Esophagus muscularis mucosa (tissue), 4 donors: Measurements from ENCODE around the gene ST8SIA4. TPM values are rescaled to one million over a fixed set of nuclear protein-coding genes. Genes with fewer than 3 reads are reported as not detected.

Experiments used
- DNase-seq: peaks from one replicate; pipeline ENCODE4 v3.0.0-alpha.2; 2017; ENCODE audit errors: extremely low spot score
- H3K27ac ChIP-seq, 4 donors: fragments of 200-600 bp; sonication (generic); replicated peaks in 1 of 4; 1 replicate in 3 of 4; 2 replicates in 1 of 4; pipeline ENCODE4 v1.5.1; 2016 to 2019; ENCODE audit warnings: mild to moderate bottlenecking in 1 of 4
- H3K27me3 ChIP-seq, 4 donors: fragments of 200-600 bp; sonication (generic); one replicate each; pipeline versions ENCODE4 v1.5.1 to v1.6.0; 2016 to 2019
- H3K36me3 ChIP-seq, 4 donors: fragments of 200-600 bp; sonication (generic); one replicate each; pipeline ENCODE4 v1.5.1; 2016 to 2019
- H3K4me1 ChIP-seq, 4 donors: fragments of 200-600 bp; sonication (generic); one replicate each; pipeline ENCODE4 v1.5.1; 2016 to 2019
- H3K4me3 ChIP-seq, 4 donors: fragments of 200-600 bp; sonication (generic); 1 replicate in 2 of 4; 2 replicates in 2 of 4; pipeline ENCODE4 v1.5.1; 2016 to 2019; ENCODE audit warnings: mild to moderate bottlenecking in 4 of 4, moderate library complexity in 1 of 4
- H3K9me3 ChIP-seq, 4 donors: fragments of 200-600 bp; sonication (generic); 1 replicate in 3 of 4; 2 replicates in 1 of 4; pipeline ENCODE4 v1.5.1; 2016 to 2019
- CTCF ChIP-seq, 3 experiments: fragments of 200-600 bp in 2 of 3; fragments of 450-650 bp in 1 of 3; sonication (generic) in 2 of 3; IDR thresholded peaks; one replicate each; pipeline ENCODE4 v1.5.1; 2017 to 2019; ENCODE audit warnings: antibody characterized with exemption in 3 of 3, mild to moderate bottlenecking in 2 of 3, moderate library complexity in 1 of 3
- EP300 ChIP-seq: sonication (generic); formaldehyde crosslinking; IDR thresholded peaks from one replicate; pipeline ENCODE4 v1.6.1; 2017; ENCODE audit warnings: antibody characterized with exemption
- POLR2A ChIP-seq: fragments of 450-650 bp; IDR thresholded peaks from one replicate; pipeline ENCODE4 v1.6.1; 2017; ENCODE audit warnings: antibody characterized with exemption, moderate library complexity, mild to moderate bottlenecking, low read depth
- POLR2AphosphoS5 ChIP-seq, 2 donors: sonication (generic); formaldehyde crosslinking; IDR thresholded peaks; one replicate each; pipeline ENCODE4 v1.6.1; 2017; ENCODE audit warnings: antibody characterized with exemption in 2 of 2
- WGBS: methylation state at CpG from one replicate; pipeline ENCODE4 v1.1.5; 2018; 5-methylcytosine and 5-hydroxymethylcytosine counted together
- intact Hi-C: fragments of 100-400 bp; cut with DNase I; formaldehyde crosslinking; loops from one replicate; pipeline ENCODE4 v1.15.1; 2023
- total RNA-seq, 4 donors: library from RNA; depleted of rRNA; stranded (reverse); fragments of >200 nt; gene quantifications; one replicate each; pipeline versions ENCODE4 v1.1.0 to v1.2.1, GENCODE V29; 2016

Gene ST8SIA4
- total RNA-seq, 4 donors from 2014 or later = 1.5 to 3.3 (median 2.5) TPM

- intact Hi-C loops = no loop called here
- Histone ChIP-seq H3K27ac (no peak overlapping the region), H3K36me3 (no peaks in the 10 kb centered on the region), H3K27me3 (no peaks in the 10 kb centered on the region), H3K4me3 (no peak overlapping the region), H3K9me3 (peaks cover 0 to 2% (median 0%) of the 10 kb centered on the region in 4 donors), H3K4me1 (peaks cover 0 to 5% (median 1%) of the 10 kb centered on the region in 4 donors)
- 92% methylated on average over 2 of the region's 2 CpGs for WGBS
- TF ChIP-seq CTCF (IDR thresholded peaks at IDR 0.05) (no peak), POLR2A (no peak), EP300 (no peak), POLR2AphosphoS5 (IDR thresholded peaks at IDR 0.05) (no peak)
- no peak for DNase-seq
These were observed 103.9 kb downstream of the ST8SIA4 start for GRCh38 chr5:100799166-100799565.

GRCh38 chr5:100797861-100798260 lies 105.2 kb downstream of the ST8SIA4 start:
- no peak for DNase-seq
- 72% methylated on average over 2 of the region's 2 CpGs for WGBS
- no peak overlapping the region for H3K27ac ChIP-seq
- TF ChIP-seq POLR2AphosphoS5 (IDR thresholded peaks at IDR 0.05) = no peak
- TF ChIP-seq CTCF (IDR thresholded peaks at IDR 0.05) = no peak
- no peak for TF ChIP-seq EP300
- no peak for TF ChIP-seq POLR2A
- H3K27me3 ChIP-seq = no peaks in the 10 kb centered on the region
- no peaks in the 10 kb centered on the region for H3K36me3 ChIP-seq
- H3K4me1 ChIP-seq = no peaks in the 10 kb centered on the region
- H3K4me3 ChIP-seq = no peak overlapping the region
- intact Hi-C loops = no loop called here
- H3K9me3 ChIP-seq = peaks cover 0 to 5% (median 0%) of the 10 kb centered on the region in 4 donors

GRCh38 chr5:100796851-100797250 lies 106.2 kb downstream of the ST8SIA4 start:
- Histone ChIP-seq H3K9me3 (peaks cover 0 to 5% (median 0%) of the 10 kb centered on the region in 4 donors), H3K27me3 (no peaks in the 10 kb centered on the region), H3K4me3 (no peak overlapping the region), H3K36me3 (no peaks in the 10 kb centered on the region), H3K4me1 (no peaks in the 10 kb centered on the region), H3K27ac (no peak overlapping the region)
- intact Hi-C loops = no loop called here
- no peak for TF ChIP-seq CTCF (IDR thresholded peaks at IDR 0.05)
- no peak for TF ChIP-seq EP300
- TF ChIP-seq POLR2AphosphoS5 (IDR thresholded peaks at IDR 0.05) = no peak
- no peak for TF ChIP-seq POLR2A
- WGBS = 79% methylated on average over 3 of the region's 3 CpGs
- DNase-seq = no peak

- TF ChIP-seq EP300 (no peak), CTCF (IDR thresholded peaks at IDR 0.05) (no peak), POLR2A (no peak), POLR2AphosphoS5 (IDR thresholded peaks at IDR 0.05) (no peak)
- Histone ChIP-seq H3K27me3 (no peaks in the 10 kb centered on the region), H3K27ac (no peak overlapping the region), H3K36me3 (no peaks in the 10 kb centered on the region), H3K9me3 (peaks cover 0 to 5% (median 0%) of the 10 kb centered on the region in 4 donors), H3K4me1 (no peaks in the 10 kb centered on the region), H3K4me3 (no peak overlapping the region)
- intact Hi-C loops = no loop called here
- WGBS = 96% methylated on average over 4 of the region's 4 CpGs
- DNase-seq = no peak
These were observed 108.2 kb downstream of the ST8SIA4 start for GRCh38 chr5:100794844-100795243.

- no peaks in the 10 kb centered on the region for H3K36me3 ChIP-seq
- H3K9me3 ChIP-seq = peaks cover 0 to 5% (median 0%) of the 10 kb centered on the region in 4 donors
- H3K27me3 ChIP-seq = no peaks in the 10 kb centered on the region
- no peak overlapping the region for H3K27ac ChIP-seq
- no peak overlapping the region for H3K4me3 ChIP-seq
- H3K4me1 ChIP-seq = no peaks in the 10 kb centered on the region
- WGBS = 90% methylated on average over 2 of the region's 3 CpGs
- no peak for TF ChIP-seq POLR2A
- no peak for TF ChIP-seq EP300
- TF ChIP-seq POLR2AphosphoS5 (IDR thresholded peaks at IDR 0.05) = no peak
- TF ChIP-seq CTCF (IDR thresholded peaks at IDR 0.05) = no peak
- intact Hi-C loops = no loop called here
- no peak for DNase-seq
These were observed 108.9 kb downstream of the ST8SIA4 start for GRCh38 chr5:100794218-100794617.
